ENCODE measurements around the gene TMEM126A. TPM values are rescaled to one million over a fixed set of nuclear protein-coding genes. Genes with fewer than 3 reads are reported as not detected.
"Not testable (repeated sequence)": the region's sequence is repeated elsewhere in the genome, so short reads cannot be mapped to it uniquely, and the experiment has no call there.

TMEM126A gene
- 48.6 TPM for polyA plus RNA-seq
- long read RNA-seq, donor 1, transcript TMEM126A-201 (5 exons, 739 nt) = major isoform, 11 of 12 reads
- long read RNA-seq, donor 1, partial matches to known transcripts = 0 of 12 reads
- long read RNA-seq, donor 1, other reads (novel, unspliced or antisense) = 0 of 12 reads
- long read RNA-seq, donor 2, transcript TMEM126A-201 (5 exons, 739 nt) = major isoform, 26 of 28 reads
- long read RNA-seq, donor 2, partial matches to known transcripts = 0 of 28 reads
- long read RNA-seq, donor 2, other reads (novel, unspliced or antisense) = 0 of 28 reads
- long read RNA-seq, donor 3 = 0 reads
- long read RNA-seq, donor 4, partial matches to known transcripts = 0 of 4 reads
- long read RNA-seq, donor 4, other reads (novel, unspliced or antisense) = 0 of 4 reads
- long read RNA-seq, donor 5, transcript TMEM126A-201 (5 exons, 739 nt) = major isoform, 7 of 9 reads
- long read RNA-seq, donor 5, partial matches to known transcripts = 0 of 9 reads
- long read RNA-seq, donor 5, other reads (novel, unspliced or antisense) = 0 of 9 reads
- long read RNA-seq, donor 6, transcript TMEM126A-201 (5 exons, 739 nt) = major isoform, 21 of 56 reads
- long read RNA-seq, donor 6, partial matches to known transcripts = 31 of 56 reads
- long read RNA-seq, donor 6, other reads (novel, unspliced or antisense) = 0 of 56 reads
- long read RNA-seq, donor 7, partial matches to known transcripts = 5 of 9 reads
- long read RNA-seq, donor 7, other reads (novel, unspliced or antisense) = 0 of 9 reads
- long read RNA-seq, donor 8, transcript TMEM126A-201 (5 exons, 739 nt) = major isoform, 37 of 59 reads
- long read RNA-seq, donor 8, partial matches to known transcripts = 18 of 59 reads
- long read RNA-seq, donor 8, other reads (novel, unspliced or antisense) = 0 of 59 reads
- long read RNA-seq, donor 9, transcript TMEM126A-201 (5 exons, 739 nt) = major isoform, 29 of 41 reads
- long read RNA-seq, donor 9, partial matches to known transcripts = 7 of 41 reads
- long read RNA-seq, donor 9, other reads (novel, unspliced or antisense) = 0 of 41 reads
- long read RNA-seq, donor 10, transcript TMEM126A-201 (5 exons, 739 nt) = major isoform, 40 of 56 reads
- long read RNA-seq, donor 10, partial matches to known transcripts = 11 of 56 reads
- long read RNA-seq, donor 10, other reads (novel, unspliced or antisense) = 0 of 56 reads
- long read RNA-seq, donor 11, transcript TMEM126A-201 (5 exons, 739 nt) = major isoform, 28 of 42 reads
- long read RNA-seq, donor 11, partial matches to known transcripts = 12 of 42 reads
- long read RNA-seq, donor 11, other reads (novel, unspliced or antisense) = 0 of 42 reads

DNA sequence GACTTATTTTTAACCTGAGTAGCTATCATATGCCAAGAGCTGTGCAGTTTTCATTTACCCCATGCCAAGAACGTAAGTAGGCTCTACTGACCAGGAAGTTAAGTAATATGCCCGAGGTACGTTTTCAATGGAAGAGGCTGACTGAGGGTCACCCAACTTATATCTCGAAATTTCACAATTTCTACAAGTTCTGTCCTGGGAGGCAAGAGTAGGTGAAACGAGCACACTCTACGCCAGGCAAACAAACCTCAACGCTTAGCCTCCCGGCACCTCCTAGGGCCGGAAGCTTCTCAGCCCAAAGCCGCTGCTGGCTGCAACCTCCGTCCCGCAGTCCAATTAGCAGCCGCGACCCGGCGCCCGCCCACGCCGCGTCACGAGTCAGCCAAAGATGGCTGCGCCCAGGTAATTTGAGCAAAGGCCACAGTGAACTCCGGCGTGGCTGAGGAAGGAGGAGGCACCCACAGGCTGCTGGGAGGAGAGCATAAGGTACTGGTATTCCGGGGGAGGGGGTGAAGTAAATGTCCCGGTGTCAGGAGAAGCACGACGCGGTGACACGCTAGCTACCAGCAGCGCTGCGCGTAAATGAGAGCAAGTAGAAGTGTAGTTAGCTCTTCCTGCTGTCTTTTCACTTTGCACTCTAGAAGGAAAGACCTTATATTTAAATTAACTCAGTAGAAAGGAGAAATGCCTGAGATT is at the start of gene TMEM126A:
TMEM126A (plus strand) TSS at position 364 of the 696 bp plus-strand sequence. CDS start 2,289 bp downstream, outside the sequence.
- H3K4me1 ChIP-seq (ENCODE audit: control insufficient read depth, insufficient read depth, low read length) = peaks cover 29% of the 10 kb centered on the region
- WGBS (ENCODE audit: insufficient coverage, low lambda C conversion rate) = no CpG with 5 or more reads among the region's 33 CpGs
- peak within 1 kb of the TSS; percentile 86 for H3K27ac ChIP-seq (ENCODE audit: low read length)
- H3K9me3 ChIP-seq (ENCODE audit: control insufficient read depth, low read depth, low read length) = no peaks in the 10 kb centered on the region
- peak within 1 kb of the TSS; percentile 71 for H3K4me3 ChIP-seq (ENCODE audit: low read length)
- peak; percentile 88 to 96 for DNase-seq
- no peaks in the 10 kb centered on the region for H3K27me3 ChIP-seq (ENCODE audit: control insufficient read depth, insufficient read depth, low read length)
- H3K36me3 ChIP-seq (ENCODE audit: control insufficient read depth, insufficient read depth, low read length) = peaks cover 5% of the 10 kb centered on the region

DNA sequence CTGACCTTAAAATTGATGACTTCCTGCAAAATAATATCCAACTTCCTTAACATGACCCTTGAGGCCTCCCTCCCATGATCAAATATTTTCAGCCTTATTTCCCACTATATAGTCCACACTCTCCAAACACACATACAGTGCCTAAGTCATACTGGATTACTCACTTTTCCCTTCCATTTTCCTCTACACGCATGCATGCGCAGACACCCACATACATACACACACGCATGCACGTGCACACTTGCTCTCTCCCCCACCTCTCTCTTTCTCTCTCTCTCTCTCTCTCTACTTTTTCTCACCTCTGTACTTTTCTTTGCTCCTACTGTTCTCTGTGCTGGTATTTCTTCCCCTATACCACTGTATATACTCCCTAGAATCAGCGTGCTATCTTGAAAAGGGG is 48.7 kb upstream of the TMEM126A start:
- H3K27me3 ChIP-seq (ENCODE audit: control insufficient read depth, insufficient read depth, low read length) = no peaks in the 10 kb centered on the region
- WGBS (ENCODE audit: insufficient coverage, low lambda C conversion rate) = 74% methylated on average over 4 of the region's 5 CpGs
- H3K4me3 ChIP-seq (ENCODE audit: low read length) = no peak overlapping the region
- H3K36me3 ChIP-seq (ENCODE audit: control insufficient read depth, insufficient read depth, low read length) = no peaks in the 10 kb centered on the region
- no peaks in the 10 kb centered on the region for H3K4me1 ChIP-seq (ENCODE audit: control insufficient read depth, insufficient read depth, low read length)
- no peak overlapping the region for H3K27ac ChIP-seq (ENCODE audit: low read length)
- no peak for DNase-seq
- H3K9me3 ChIP-seq (ENCODE audit: control insufficient read depth, low read depth, low read length) = no peaks in the 10 kb centered on the region

DNA sequence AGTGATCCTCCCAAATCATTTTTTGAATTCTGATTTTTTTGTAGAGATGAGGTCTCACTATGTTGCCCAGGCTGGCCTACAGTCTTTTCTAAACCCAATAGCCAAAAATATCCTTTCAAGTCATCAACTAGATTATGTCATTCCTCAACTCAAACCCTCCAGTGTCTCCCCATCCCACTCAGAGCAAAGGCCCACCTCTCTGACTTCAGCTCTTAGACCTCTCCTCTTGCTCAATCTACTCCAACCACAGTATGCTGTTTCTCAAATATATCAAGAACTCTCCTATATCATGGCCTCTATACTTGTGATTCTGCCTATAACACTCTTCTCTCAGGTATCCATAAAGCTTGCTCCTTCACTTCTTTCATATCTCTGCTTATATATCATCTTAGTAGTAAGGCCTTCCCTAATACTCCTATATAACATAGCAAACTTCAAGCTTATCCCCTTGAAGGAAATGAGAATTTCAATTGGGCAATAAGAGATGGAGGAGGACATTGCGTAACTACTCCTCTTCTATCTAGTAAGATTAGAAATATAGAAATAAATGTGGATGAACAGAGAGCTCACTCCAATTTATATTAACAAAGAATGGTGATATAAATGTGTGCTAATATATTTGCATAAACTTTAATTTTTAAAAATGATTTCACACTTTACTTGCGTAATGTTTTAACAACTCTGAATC is 45.1 kb upstream of the TMEM126A start:
- Histone ChIP-seq H3K4me1 (ENCODE audit: control insufficient read depth, insufficient read depth, low read length) (no peaks in the 10 kb centered on the region), H3K27me3 (ENCODE audit: control insufficient read depth, insufficient read depth, low read length) (no peaks in the 10 kb centered on the region), H3K4me3 (ENCODE audit: low read length) (no peak overlapping the region), H3K9me3 (ENCODE audit: control insufficient read depth, low read depth, low read length) (no peaks in the 10 kb centered on the region), H3K36me3 (ENCODE audit: control insufficient read depth, insufficient read depth, low read length) (no peaks in the 10 kb centered on the region), H3K27ac (ENCODE audit: low read length) (no peak overlapping the region)
- 94% methylated on average over 2 of the region's 2 CpGs for WGBS (ENCODE audit: insufficient coverage, low lambda C conversion rate)
- DNase-seq = no peak

DNA sequence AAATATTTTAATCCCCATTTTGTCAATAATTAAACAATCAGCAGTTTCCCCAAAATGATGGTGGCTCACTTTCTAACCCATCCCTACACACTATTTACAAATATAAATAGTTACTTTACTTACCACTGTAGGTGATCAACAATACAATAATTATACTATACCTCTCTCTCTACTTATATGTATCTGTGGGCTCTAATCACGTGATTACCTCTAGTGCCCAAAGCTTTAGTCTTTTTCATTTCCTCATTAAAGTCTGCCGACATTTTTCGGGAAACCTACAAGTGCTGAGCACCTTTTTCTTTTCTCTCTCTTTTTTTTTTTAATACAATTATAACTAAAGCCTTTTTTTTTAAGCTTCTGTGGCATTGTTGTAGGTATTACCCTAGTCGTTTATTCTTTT is 44.5 kb upstream of the TMEM126A start:
- no peak for DNase-seq
- no peaks in the 10 kb centered on the region for H3K4me1 ChIP-seq (ENCODE audit: control insufficient read depth, insufficient read depth, low read length)
- H3K27ac ChIP-seq (ENCODE audit: low read length) = no peak overlapping the region
- no peak overlapping the region for H3K4me3 ChIP-seq (ENCODE audit: low read length)
- H3K27me3 ChIP-seq (ENCODE audit: control insufficient read depth, insufficient read depth, low read length) = no peaks in the 10 kb centered on the region
- no peaks in the 10 kb centered on the region for H3K9me3 ChIP-seq (ENCODE audit: control insufficient read depth, low read depth, low read length)
- no peaks in the 10 kb centered on the region for H3K36me3 ChIP-seq (ENCODE audit: control insufficient read depth, insufficient read depth, low read length)
- 100% methylated on average over 3 of the region's 4 CpGs for WGBS (ENCODE audit: insufficient coverage, low lambda C conversion rate)

DNA sequence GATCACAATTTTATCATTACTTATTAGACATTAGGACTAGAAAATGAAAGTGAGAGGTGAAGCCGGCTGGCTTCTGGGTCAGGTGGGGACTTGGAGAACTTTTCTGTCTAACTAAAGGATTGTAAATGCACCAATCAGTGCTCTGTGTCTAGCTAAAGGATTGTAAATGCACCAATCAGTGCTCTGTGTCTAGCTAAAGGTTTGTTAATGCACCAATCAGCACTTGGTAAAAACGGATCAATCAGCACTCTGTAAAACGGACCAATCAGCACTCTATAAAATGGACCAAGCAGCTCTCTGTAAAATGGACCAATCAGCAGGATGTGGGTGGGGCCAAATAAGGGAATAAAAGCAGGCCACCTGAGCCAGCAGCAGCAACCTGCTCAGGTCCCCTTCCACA is 41.5 kb upstream of the TMEM126A start:
- not testable (repeated sequence) for H3K27ac ChIP-seq (ENCODE audit: low read length)
- no CpG with 5 or more reads among the region's 3 CpGs for WGBS (ENCODE audit: insufficient coverage, low lambda C conversion rate)

DNA sequence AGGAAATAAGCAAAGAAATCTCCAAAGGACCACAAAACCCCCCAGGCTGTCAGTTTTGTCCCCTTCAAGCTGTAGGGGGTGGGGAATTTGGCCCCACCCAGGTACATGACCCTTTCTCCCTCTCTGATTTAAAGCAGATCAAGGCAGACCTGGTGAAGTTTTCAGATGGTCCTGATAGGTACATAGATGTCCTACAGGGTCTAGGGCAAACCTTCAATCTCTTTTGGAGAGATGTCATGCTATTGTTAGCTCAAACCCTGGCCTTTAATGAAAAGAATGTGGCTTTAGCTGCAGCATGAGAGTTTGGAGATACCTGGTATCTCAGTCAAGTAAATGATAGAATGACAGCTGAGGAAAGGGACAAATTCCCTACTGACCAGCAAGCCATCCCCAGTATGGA is 39.1 kb upstream of the TMEM126A start:
- not testable (repeated sequence) for H3K9me3 ChIP-seq (ENCODE audit: control insufficient read depth, low read depth, low read length); H3K4me1 ChIP-seq (ENCODE audit: control insufficient read depth, insufficient read depth, low read length); H3K27me3 ChIP-seq (ENCODE audit: control insufficient read depth, insufficient read depth, low read length); H3K27ac ChIP-seq (ENCODE audit: low read length); H3K36me3 ChIP-seq (ENCODE audit: control insufficient read depth, insufficient read depth, low read length); H3K4me3 ChIP-seq (ENCODE audit: low read length); DNase-seq

More for the DNA sequence above, 41.5 kb upstream of the TMEM126A start:
- DNase-seq; H3K27me3 ChIP-seq (ENCODE audit: control insufficient read depth, insufficient read depth, low read length); H3K4me1 ChIP-seq (ENCODE audit: control insufficient read depth, insufficient read depth, low read length); H3K9me3 ChIP-seq (ENCODE audit: control insufficient read depth, low read depth, low read length); H3K4me3 ChIP-seq (ENCODE audit: low read length); H3K36me3 ChIP-seq (ENCODE audit: control insufficient read depth, insufficient read depth, low read length): not testable (repeated sequence)

DNA sequence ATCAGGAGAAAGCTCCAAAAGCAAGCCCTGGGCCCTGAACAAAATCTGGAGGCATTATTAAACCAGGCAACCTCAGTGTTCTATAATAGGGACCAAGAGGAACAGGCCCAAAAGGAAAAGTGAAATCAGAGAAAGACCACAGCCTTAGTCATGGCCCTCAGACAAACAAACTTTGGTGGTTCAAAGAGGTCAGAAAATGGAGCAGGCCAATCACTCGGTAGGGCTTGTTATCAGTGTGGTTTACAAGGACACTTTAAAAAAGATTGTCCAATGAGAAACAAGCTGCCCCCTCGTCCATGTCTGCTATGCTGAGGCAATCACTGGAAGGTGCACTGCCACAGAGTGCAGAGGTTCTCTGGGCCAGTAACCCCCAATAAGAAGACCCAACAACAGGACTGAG is 38.5 kb upstream of the TMEM126A start:
- H3K9me3 ChIP-seq (ENCODE audit: control insufficient read depth, low read depth, low read length); H3K4me3 ChIP-seq (ENCODE audit: low read length); H3K27ac ChIP-seq (ENCODE audit: low read length); H3K4me1 ChIP-seq (ENCODE audit: control insufficient read depth, insufficient read depth, low read length); H3K36me3 ChIP-seq (ENCODE audit: control insufficient read depth, insufficient read depth, low read length); H3K27me3 ChIP-seq (ENCODE audit: control insufficient read depth, insufficient read depth, low read length); DNase-seq: not testable (repeated sequence)
- no CpG with 5 or more reads among the region's 2 CpGs for WGBS (ENCODE audit: insufficient coverage, low lambda C conversion rate)

DNA sequence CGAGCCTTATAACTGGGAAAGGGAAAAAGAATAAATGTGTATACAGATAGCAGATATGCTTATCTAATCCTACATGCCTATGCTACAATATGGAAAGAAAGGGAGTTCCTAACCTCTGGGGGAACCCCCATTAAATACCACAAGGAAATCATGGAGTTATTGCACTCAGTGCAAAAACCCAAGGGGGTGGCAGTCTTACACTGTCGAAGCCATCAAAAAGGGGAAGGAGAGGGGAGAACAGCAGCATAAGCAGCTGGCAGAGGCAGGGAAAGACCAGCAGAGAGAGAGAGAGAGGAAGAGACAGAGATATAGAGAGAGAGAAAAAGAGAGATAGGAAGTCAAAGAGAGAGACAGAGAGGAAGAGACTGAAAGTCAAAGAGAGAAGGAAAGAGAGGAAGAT is 36.1 kb upstream of the TMEM126A start:
- DNase-seq; H3K9me3 ChIP-seq (ENCODE audit: control insufficient read depth, low read depth, low read length); H3K36me3 ChIP-seq (ENCODE audit: control insufficient read depth, insufficient read depth, low read length); H3K27ac ChIP-seq (ENCODE audit: low read length); H3K4me3 ChIP-seq (ENCODE audit: low read length); H3K27me3 ChIP-seq (ENCODE audit: control insufficient read depth, insufficient read depth, low read length); H3K4me1 ChIP-seq (ENCODE audit: control insufficient read depth, insufficient read depth, low read length): not testable (repeated sequence)
- 100% methylated on average over 1 of the region's 2 CpGs for WGBS (ENCODE audit: insufficient coverage, low lambda C conversion rate)

DNA sequence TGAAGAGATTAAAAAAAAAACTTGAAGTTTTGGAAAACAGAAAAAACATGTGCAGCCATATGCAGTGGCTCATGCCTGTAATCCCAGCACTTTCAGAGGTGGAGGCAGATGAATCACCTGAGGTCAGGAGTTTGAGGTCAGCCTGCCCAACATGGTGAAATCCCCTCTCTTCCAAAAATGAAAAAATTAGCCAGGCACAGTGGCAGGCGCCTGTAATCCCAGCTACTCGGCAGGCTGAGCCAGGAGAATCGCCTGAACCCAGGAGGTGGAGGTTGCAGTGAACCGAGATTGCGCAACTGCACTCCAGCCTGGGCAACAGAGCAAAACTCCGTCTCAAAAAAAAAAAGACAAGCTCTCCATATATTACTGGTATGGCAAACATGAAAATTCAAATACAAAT is 28.3 kb upstream of the TMEM126A start:
- no peak for DNase-seq
- H3K27me3 ChIP-seq (ENCODE audit: control insufficient read depth, insufficient read depth, low read length) = no peaks in the 10 kb centered on the region
- H3K36me3 ChIP-seq (ENCODE audit: control insufficient read depth, insufficient read depth, low read length) = no peaks in the 10 kb centered on the region
- H3K4me1 ChIP-seq (ENCODE audit: control insufficient read depth, insufficient read depth, low read length) = no peaks in the 10 kb centered on the region
- H3K9me3 ChIP-seq (ENCODE audit: control insufficient read depth, low read depth, low read length) = no peaks in the 10 kb centered on the region
- WGBS (ENCODE audit: insufficient coverage, low lambda C conversion rate) = no CpG with 5 or more reads among the region's 6 CpGs
- no peak overlapping the region for H3K27ac ChIP-seq (ENCODE audit: low read length)
- H3K4me3 ChIP-seq (ENCODE audit: low read length) = no peak overlapping the region

Data from large intestine (tissue), 12 donors.